AG09309 (cell line): ENCODE results near the gene RIN2.
A peak's percentile ranks its signal among the peaks of the same experiment; 100 is the strongest.
"Not testable (repeated sequence)": the region's sequence is repeated elsewhere in the genome, so short reads cannot be mapped to it uniquely, and the experiment has no call there.

Experiments
- DNase-seq: peaks from one replicate; pipeline ENCODE4 v3.0.0-alpha.2; 2010; ENCODE audit warnings: low read depth
- H3K4me3 ChIP-seq: 2 replicates; pipeline ENCODE4 v1.5.1; 2011; ENCODE audit warnings: mild to moderate bottlenecking, low read depth, low read length, moderate library complexity; ENCODE audit not compliant: control insufficient read depth
- TF ChIP-seq, protein P1 (sequence below): IDR thresholded peaks from 2 replicates; pipeline ENCODE4 v1.5.1; 2011; ENCODE audit warnings: mild to moderate bottlenecking, low read depth, low read length, inconsistent platforms; ENCODE audit not compliant: insufficient read depth, control insufficient read depth; ENCODE audit errors: missing control alignments

The RIN2 gene

DNA sequence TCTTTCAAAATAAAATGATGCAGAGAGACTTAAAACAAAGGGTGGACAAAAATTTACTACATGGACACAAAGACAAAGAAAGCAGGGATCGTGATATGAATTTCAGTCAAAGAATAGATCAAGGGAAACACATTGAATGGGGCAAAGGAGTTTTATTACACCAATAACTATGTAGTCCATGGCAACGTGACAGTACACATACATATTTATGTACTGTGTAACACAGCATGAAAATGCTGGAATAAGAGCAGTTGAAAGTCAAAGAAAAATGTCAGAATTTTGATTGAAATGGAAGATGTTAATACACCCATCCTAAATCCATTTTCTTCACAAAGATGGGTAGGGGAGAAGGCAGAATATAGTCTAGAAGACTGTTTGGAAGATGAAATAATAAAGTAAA, 9.4 kb upstream of the RIN2 start:
- no peak overlapping the region for H3K4me3 ChIP-seq
- TF ChIP-seq, protein P1, sequence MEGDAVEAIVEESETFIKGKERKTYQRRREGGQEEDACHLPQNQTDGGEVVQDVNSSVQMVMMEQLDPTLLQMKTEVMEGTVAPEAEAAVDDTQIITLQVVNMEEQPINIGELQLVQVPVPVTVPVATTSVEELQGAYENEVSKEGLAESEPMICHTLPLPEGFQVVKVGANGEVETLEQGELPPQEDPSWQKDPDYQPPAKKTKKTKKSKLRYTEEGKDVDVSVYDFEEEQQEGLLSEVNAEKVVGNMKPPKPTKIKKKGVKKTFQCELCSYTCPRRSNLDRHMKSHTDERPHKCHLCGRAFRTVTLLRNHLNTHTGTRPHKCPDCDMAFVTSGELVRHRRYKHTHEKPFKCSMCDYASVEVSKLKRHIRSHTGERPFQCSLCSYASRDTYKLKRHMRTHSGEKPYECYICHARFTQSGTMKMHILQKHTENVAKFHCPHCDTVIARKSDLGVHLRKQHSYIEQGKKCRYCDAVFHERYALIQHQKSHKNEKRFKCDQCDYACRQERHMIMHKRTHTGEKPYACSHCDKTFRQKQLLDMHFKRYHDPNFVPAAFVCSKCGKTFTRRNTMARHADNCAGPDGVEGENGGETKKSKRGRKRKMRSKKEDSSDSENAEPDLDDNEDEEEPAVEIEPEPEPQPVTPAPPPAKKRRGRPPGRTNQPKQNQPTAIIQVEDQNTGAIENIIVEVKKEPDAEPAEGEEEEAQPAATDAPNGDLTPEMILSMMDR, result no peak

DNA sequence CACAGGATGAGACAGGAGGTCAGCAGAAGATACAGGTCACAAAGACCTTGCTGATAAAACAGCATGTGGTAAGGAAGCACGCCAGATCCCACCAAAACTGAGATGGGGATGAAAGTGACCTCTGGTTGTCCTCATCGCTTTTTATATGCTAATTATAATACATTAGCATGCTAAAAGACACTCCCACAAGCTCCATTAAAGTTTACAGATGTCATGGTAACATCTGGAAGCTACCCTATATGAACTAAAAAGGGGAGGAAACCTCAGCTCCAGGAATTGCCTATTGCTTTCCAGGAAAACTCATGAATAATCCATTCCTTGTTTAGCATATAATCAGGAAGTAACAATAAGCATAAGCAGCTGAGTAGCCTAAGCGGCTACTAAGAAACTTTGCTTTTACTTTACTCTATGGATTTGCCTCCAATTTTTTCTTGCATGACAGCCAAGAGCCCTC, 8.4 kb upstream of the RIN2 start:
- TF ChIP-seq, protein P1, result no peak
- no peak for DNase-seq
- no peak overlapping the region for H3K4me3 ChIP-seq

More for the DNA sequence above, 9.4 kb upstream of the RIN2 start:
- no peak for DNase-seq

DNA sequence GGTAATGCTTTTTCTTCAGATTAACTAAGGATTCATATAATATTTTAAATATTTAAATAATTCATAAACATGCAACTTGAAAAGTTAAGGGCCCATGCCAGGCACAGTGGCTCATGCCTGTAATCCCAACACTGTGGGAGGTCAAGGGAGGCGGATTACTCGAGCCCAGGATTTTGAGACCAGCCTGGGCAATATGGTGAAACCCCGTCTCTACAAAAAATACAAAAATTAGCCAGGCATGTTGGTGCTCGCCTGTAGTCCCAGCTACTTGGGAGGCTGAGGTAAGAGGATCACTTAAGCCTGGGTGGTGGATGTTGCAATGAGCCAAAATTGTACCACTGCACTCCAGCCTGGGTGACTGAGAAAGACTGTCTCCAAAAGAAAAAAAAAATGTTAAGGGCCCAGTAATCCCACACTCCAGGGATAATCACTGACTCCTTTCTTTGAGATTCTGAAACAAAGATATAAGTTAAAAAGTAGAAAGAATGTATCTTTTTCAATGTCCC, 7.9 kb upstream of the RIN2 start:
- DNase-seq, result no peak
- TF ChIP-seq, protein P1, result no peak
- H3K4me3 ChIP-seq, result no peak overlapping the region

DNA sequence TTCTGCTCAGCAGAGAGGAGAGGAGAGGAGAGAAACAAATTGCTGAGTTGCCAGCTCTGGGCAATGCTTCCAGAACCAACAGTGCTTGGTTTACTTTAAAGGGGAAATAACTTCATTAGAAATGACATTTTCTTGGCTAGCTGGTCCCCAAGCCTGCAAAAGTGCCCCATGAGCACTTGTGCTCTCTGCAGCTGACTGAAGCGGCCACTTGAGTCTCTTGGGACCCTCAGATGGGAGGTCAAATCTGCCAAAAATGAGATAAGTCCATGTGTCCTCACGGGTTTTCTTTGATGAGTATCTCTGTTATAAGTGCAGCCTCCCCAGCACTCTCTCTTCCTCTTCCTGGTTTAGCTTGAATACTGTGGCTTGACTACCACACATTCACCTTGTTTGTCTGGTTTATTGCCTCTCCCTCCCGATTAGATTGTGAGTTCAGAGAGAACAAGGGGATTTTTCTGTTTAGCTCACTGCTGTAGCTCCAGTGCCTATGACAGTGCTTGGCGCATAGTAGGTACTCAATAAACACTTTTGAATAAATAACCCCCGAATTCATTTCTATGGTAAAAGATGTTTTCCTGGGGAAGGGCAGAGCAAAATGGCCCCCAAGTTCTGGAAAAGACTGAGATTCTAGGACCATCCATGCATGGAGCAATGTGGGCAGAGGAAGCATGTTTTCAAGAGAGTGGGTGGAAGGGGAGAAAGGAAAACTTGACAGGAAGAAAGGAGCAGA, 7.0 kb upstream of the RIN2 start:
- DNase-seq, result no peak
- no peak overlapping the region for H3K4me3 ChIP-seq
- TF ChIP-seq, protein P1, result no peak

DNA sequence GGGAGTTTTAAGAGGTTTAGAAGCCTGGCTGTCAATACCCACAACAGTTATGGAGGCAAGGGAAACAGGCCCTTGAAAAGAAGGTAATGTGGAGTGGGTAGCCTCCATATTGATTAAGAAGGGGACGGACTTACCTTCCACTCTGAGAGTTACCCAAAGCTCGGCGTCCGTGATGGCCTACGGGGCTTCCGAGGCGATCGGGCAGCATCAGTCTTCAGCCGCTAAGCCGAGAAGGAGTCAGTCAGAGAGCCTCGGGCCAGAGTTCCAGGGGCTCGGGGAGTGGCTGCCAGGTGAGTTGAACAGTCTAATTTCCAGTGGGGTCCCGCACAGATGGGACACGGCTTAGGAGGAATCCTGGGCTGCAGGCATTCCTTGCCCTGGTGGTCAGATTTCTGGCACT, 3.9 kb upstream of the RIN2 start:
- not testable (repeated sequence) for H3K4me3 ChIP-seq, DNase-seq

DNA sequence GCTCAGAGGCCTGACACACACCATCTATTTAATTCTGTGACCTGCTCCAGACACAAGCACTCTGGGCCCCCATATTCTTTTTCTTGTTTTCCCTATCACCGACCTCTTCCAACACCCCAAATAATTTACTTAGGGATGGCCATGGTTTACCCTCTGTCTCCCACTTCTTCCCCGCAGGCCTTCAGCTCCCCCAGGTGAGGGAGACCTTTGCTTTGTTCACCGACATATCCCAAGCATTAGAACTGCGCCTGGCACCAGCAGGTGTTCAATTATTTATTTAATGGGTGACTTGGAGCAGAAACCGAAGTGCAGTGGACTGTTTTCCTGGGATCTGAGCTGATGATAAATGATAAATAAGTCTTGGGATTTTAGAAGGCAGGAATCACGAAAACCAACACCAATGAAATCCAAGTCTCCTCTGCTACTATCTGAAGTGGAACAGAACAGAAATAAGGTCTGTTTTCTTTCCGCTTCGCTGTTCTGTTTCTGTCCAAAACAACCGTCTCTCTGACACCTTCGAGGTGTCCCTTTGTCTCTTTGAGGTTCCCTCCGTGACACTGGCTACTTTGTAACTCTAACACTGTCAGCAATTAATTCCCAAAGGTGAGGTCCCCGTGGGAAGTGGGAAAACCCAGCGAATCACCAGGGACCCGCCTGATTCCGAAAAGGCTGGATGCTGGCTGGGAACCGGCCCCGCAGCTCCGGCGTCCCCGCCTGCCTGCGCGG, 1.1 kb upstream of the RIN2 start:
- peak overlapping the region; percentile 85 for H3K4me3 ChIP-seq
- no peak for DNase-seq
- TF ChIP-seq, protein P1, result no peak
